ENCODE results near the gene SNX4.

- TF ChIP-seq EP300 (IDR thresholded peaks at IDR 0.05): no peak
- no peak for TF ChIP-seq POLR2A (IDR thresholded peaks at IDR 0.05)
- no peak for TF ChIP-seq CTCF (IDR thresholded peaks at IDR 0.05)
Observed at GRCh38 chr3:125496701-125497100, 23.3 kb downstream of the SNX4 start.
